AG09319 (cell line): ENCODE data around the gene RNF213.

Experiments
- DNase-seq: peaks from one replicate; pipeline ENCODE4 v3.0.0-alpha.2; 2010; ENCODE audit warnings: low read depth; ENCODE audit errors: extremely low read depth
- CTCF ChIP-seq: IDR thresholded peaks from 2 replicates; pipeline ENCODE4 v1.5.1; 2011; ENCODE audit warnings: low read depth, mild to moderate bottlenecking, inconsistent platforms, low read length, moderate library complexity

Gene RNF213

DNA sequence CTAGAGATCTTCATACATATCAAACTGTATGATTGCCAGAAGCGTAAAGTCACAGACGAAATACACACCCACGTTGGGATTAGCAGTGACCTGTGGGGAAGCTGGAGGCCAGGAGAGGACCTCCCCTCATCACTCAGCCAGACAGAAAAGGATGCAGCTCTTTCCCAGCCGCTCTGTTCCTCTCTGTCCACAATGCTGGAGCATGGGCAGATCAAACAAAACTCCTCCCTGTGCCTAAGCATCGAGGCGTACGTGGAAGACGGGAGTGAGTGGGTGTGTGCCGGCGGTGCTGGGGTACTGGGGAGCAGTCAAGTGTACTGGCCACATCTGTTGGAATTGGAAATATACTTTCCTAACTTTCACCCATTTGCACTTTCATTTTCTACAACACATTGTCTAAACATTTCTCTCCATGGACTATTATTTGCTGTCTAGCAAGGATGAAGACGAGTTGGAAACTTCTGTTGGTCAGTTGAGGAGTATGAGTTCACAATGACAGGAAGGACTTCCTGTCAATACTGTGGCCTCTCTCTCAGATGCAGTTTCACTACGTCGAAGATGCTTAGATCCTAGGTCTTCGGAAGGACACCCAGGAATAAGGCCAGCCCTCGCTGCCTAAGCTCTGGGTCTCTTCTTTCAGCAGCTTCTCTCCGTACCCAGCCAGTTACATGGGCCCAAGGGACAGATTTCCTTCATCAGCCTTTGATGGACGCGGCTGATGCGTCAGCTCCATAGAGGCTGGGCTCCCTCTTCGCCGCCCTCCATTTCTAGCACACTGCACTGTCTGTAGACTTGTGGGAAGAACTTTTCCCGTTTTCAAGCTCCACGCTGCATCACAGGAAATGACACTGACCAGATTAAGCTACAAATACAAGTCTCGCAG lies 123.7 kb downstream of the RNF213 start:
- no peak for TF ChIP-seq CTCF
- no peak for DNase-seq

- TF ChIP-seq CTCF: no peak
- DNase-seq: no peak
Measured at GRCh38 chr17:80385046-80385445, 124.4 kb downstream of the RNF213 start.

GRCh38 chr17:80386341-80386740 lies 125.7 kb downstream of the RNF213 start:
- no peak for TF ChIP-seq CTCF
- no peak for DNase-seq

- no peak for DNase-seq
- no peak for TF ChIP-seq CTCF
Measured at GRCh38 chr17:80387071-80387470, 126.4 kb downstream of the RNF213 start.

- no peak for DNase-seq
- no peak for TF ChIP-seq CTCF
Measured at GRCh38 chr17:80388175-80388574, 127.5 kb downstream of the RNF213 start.

- no peak for TF ChIP-seq CTCF
- no peak for DNase-seq
Measured at GRCh38 chr17:80388601-80389000, 127.9 kb downstream of the RNF213 start.

DNA sequence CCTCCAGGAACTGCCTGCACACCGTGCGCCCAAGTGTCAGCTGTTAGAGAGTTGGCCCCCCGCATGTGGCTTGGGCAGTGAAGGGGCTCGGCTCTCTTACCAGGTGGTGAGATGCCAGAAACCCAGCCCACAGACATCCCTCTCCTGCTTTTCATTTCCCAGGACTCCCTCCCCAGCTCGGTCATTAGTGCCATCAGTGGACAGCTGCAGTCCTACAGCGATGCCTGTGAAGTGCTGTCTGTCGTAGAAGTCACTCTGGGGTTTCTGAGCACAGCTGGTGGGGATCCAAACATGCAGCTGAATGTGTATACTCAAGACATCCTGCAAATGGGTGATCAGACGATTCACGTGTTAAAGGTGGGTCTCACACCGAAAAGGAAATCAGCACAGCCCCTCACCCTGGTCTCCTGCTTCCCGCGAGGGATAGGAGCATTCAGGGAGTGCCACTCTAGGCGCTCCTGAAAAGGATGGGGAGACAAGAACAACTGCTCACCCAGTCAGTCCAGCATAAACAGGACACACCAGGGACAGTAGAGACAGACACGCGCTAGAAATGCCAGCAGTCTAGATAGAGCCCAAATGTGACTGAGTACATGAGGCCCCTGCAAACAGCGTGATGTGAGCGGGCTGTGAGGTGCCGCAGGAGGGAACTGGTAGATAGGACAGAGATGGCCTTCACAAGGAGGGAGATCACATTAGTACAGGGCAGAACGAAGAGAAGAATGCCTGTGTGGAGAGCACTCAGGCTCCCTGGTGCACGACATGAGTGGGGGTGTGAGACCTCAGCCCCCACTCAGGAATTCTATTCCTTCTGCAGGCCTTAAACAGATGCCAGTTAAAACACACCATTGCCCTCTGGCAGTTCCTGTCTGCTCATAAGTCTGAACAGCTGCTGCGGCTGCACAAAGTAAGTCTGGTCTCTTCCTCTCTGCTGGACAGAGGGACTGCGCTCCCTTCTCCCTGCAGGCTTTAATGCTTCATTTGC lies 128.7 kb downstream of the RNF213 start:
- DNase-seq: no peak
- no peak for TF ChIP-seq CTCF
